Inflammatory macrophage (primary cell): ENCODE measurements around the gene NRG3.
"Not testable (repeated sequence)": the region's sequence is repeated elsewhere in the genome, so short reads cannot be mapped to it uniquely, and the experiment has no call there.

ENCODE experiments used
- DNase-seq, 2 donors: peaks; one replicate each; pipeline ENCODE4 v3.0.0-alpha.2; 2020 to 2022

The NRG3 gene

GRCh38 chr10:82609845-82610244, 734.9 kb downstream of the NRG3 start:
- DNase-seq, result no peak

- DNase-seq, result no peak
These were observed 743.0 kb downstream of the NRG3 start for GRCh38 chr10:82618007-82618406.

- DNase-seq, result no peak
These were observed 746.7 kb downstream of the NRG3 start for GRCh38 chr10:82621680-82622079.

GRCh38 chr10:82622479-82622878, 747.5 kb downstream of the NRG3 start:
- DNase-seq, result no peak

- DNase-seq, result no peak
These were observed 750.7 kb downstream of the NRG3 start for GRCh38 chr10:82625512-82626189.

- DNase-seq, result no peak
These were observed 753.4 kb downstream of the NRG3 start for GRCh38 chr10:82628373-82628772.

GRCh38 chr10:82643076-82643475, 768.1 kb downstream of the NRG3 start:
- DNase-seq, result no peak

GRCh38 chr10:82643601-82644000, 768.6 kb downstream of the NRG3 start:
- DNase-seq, result no peak

GRCh38 chr10:82645221-82645620, 770.2 kb downstream of the NRG3 start:
- DNase-seq, result no peak

- no peak for DNase-seq
These were observed 778.5 kb downstream of the NRG3 start for GRCh38 chr10:82653244-82654155.

- DNase-seq, result no peak
These were observed 785.2 kb downstream of the NRG3 start for GRCh38 chr10:82660205-82660604.

- no peak for DNase-seq
These were observed 786.0 kb downstream of the NRG3 start for GRCh38 chr10:82660986-82661385.

- no peak for DNase-seq
These were observed 786.7 kb downstream of the NRG3 start for GRCh38 chr10:82661701-82662100.

GRCh38 chr10:82668221-82668895, 793.4 kb downstream of the NRG3 start:
- DNase-seq, result no peak

GRCh38 chr10:82674036-82674435, 799.0 kb downstream of the NRG3 start:
- no peak for DNase-seq

GRCh38 chr10:82677932-82678331, 802.9 kb downstream of the NRG3 start:
- DNase-seq, result not testable (repeated sequence)

- DNase-seq, result not testable (repeated sequence)
These were observed 803.5 kb downstream of the NRG3 start for GRCh38 chr10:82678451-82678850.

- no peak for DNase-seq
These were observed 805.6 kb downstream of the NRG3 start for GRCh38 chr10:82680608-82681007.

- no peak for DNase-seq
These were observed 809.0 kb downstream of the NRG3 start for GRCh38 chr10:82683945-82684344.

GRCh38 chr10:82685087-82685486, 810.1 kb downstream of the NRG3 start:
- DNase-seq, result no peak

- DNase-seq, result no peak
These were observed 816.2 kb downstream of the NRG3 start for GRCh38 chr10:82691211-82691610.

GRCh38 chr10:82692458-82692857, 817.5 kb downstream of the NRG3 start:
- DNase-seq, result no peak

- no peak for DNase-seq
These were observed 846.8 kb downstream of the NRG3 start for GRCh38 chr10:82721831-82722230.
